Left lung (tissue), 10 donors: ENCODE results near the gene RNF4. TPM values are rescaled to one million over a fixed set of nuclear protein-coding genes. Genes with fewer than 3 reads are reported as not detected.
A peak's percentile ranks its signal among the peaks of the same experiment; 100 is the strongest.
"Not testable (repeated sequence)": the region's sequence is repeated elsewhere in the genome, so short reads cannot be mapped to it uniquely, and the experiment has no call there.

ENCODE experiments used
- ATAC-seq: fragments of 200-7000 bp; cut with Tn5 transposase; one replicate; pipeline ENCODE4 v1.9.1; 2020; ENCODE audit warnings: moderate library complexity
- DNase-seq, 4 donors: peaks; one replicate each; pipeline ENCODE4 v3.0.0-alpha.2; 2013 to 2020
- H3K27ac ChIP-seq, 2 donors: fragments of 200-600 bp; sonication (generic) in 1 of 2; one replicate each; pipeline versions ENCODE4 v1.5.0 to v1.8.0; 2020 to 2021
- H3K27me3 ChIP-seq, 2 donors: fragments of 200-600 bp; sonication (generic) in 1 of 2; one replicate each; pipeline versions ENCODE4 v1.5.0 to v1.8.0; 2020 to 2021
- H3K36me3 ChIP-seq, 2 donors: fragments of 200-600 bp; sonication (generic) in 1 of 2; one replicate each; pipeline versions ENCODE4 v1.5.0 to v1.8.0; 2020 to 2021
- H3K4me1 ChIP-seq, 2 donors: fragments of 200-600 bp; one replicate each; pipeline ENCODE4 v1.8.0; 2021
- H3K4me3 ChIP-seq, 2 donors: fragments of 200-600 bp; sonication (generic) in 1 of 2; one replicate each; pipeline versions ENCODE4 v1.5.0 to v1.8.0; 2020 to 2021; ENCODE audit warnings: mild to moderate bottlenecking in 1 of 2
- H3K9me3 ChIP-seq, 2 donors: fragments of 200-600 bp; sonication (generic) in 1 of 2; one replicate each; pipeline versions ENCODE4 v1.5.0 to v1.8.0; 2020 to 2021
- intact Hi-C, 2 donors: fragments of 100-400 bp; cut with DNase I; formaldehyde crosslinking; loops; one replicate each; pipeline versions ENCODE4 v1.11.2 to v1.14.2; 2022
- polyA plus RNA-seq, 6 donors: library from polyadenylated mRNA; unstranded; fragments of 120-200 nt; gene quantifications; one replicate each; pipeline ENCODE4 v1.2.1, GENCODE V29; 2013; ENCODE audit not compliant: insufficient read length in 6 of 6
- total RNA-seq, 2 donors: library from RNA; stranded (reverse); fragmentation: NEBNext Ultra II Directional; extraction: Animal tissue kit (Norgen Biotek cat#: 25700); gene quantifications; one replicate each; pipeline ENCODE4 v1.2.1, GENCODE V29; 2021
- TF ChIP-seq, protein P1 (sequence below), 2 donors: fragments of 200-600 bp; sonication (generic) in 1 of 2; IDR thresholded peaks; one replicate each; pipeline versions ENCODE4 v1.5.0 to v1.8.0; 2021; ENCODE audit warnings: antibody characterized with exemption in 2 of 2
- donor health status: DM: no; HTN: yes; CAD: no.
- donor health status: DM: no; HTN: no; CAD: no.

Gene RNF4
- total and polyA plus RNA-seq, 8 donors: 42.2 to 68.4 (median 62.7) TPM

DNA sequence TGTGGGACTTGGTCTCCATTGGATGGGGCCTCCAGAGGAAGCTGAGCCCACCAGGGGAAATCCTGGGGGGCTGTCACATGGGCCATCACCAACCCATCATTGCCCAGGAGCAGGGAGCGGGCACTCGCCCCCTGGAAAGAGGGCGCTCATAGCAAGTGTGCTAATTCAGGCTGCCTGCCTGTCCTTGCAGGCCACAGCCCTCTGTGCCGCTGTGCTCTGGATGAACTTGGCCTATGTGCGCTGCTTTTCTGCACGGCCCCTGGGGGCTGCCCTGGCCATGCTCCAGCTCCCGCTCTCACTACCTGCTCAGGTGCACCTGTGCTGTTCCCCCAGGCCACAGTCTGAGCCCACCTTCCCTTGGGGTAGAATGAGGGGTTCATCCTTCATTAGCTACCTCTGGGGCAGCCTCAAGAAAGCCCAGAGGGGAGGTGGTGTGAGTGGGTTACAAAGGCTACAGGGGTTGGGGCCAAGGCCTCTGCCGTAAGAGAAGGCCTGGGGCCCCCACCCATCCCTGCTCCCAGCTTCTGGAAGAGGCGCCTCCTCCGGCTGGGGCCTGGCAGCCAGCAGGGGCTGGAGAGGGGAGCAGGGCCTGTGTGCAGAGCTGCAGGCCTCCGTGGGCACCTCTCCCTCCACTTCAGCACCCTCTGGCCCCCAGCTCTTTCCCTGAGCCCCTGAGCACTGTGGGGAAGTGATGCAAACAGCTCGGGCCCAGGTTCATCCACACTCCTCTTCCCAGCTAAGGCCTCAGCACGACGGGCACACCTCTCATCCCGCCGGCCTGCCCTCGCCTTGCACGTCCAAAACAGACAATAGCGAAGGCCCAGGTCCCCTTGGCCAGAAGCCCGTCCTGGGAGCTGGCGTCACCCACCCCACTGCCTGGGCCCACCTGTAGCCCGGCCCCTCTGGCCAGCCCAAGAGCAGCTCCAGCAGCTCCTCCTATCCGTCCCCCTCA is 41.2 kb upstream of the RNF4 start:
- Histone ChIP-seq H3K4me3 (no peak overlapping the region), H3K4me1 (no peaks in the 10 kb centered on the region), H3K9me3 (no peaks in the 10 kb centered on the region), H3K27ac (no peak overlapping the region), H3K27me3 (peaks cover 0 to 5% of the 10 kb centered on the region in 2 donors), H3K36me3 (no peaks in the 10 kb centered on the region)
- TF ChIP-seq, protein P1, sequence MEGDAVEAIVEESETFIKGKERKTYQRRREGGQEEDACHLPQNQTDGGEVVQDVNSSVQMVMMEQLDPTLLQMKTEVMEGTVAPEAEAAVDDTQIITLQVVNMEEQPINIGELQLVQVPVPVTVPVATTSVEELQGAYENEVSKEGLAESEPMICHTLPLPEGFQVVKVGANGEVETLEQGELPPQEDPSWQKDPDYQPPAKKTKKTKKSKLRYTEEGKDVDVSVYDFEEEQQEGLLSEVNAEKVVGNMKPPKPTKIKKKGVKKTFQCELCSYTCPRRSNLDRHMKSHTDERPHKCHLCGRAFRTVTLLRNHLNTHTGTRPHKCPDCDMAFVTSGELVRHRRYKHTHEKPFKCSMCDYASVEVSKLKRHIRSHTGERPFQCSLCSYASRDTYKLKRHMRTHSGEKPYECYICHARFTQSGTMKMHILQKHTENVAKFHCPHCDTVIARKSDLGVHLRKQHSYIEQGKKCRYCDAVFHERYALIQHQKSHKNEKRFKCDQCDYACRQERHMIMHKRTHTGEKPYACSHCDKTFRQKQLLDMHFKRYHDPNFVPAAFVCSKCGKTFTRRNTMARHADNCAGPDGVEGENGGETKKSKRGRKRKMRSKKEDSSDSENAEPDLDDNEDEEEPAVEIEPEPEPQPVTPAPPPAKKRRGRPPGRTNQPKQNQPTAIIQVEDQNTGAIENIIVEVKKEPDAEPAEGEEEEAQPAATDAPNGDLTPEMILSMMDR (IDR thresholded peaks at IDR 0.05): no peak
- intact Hi-C loops: no loop called here
- DNase-seq: peak in 1 of 4 donors; percentile 32
- ATAC-seq: no peak

DNA sequence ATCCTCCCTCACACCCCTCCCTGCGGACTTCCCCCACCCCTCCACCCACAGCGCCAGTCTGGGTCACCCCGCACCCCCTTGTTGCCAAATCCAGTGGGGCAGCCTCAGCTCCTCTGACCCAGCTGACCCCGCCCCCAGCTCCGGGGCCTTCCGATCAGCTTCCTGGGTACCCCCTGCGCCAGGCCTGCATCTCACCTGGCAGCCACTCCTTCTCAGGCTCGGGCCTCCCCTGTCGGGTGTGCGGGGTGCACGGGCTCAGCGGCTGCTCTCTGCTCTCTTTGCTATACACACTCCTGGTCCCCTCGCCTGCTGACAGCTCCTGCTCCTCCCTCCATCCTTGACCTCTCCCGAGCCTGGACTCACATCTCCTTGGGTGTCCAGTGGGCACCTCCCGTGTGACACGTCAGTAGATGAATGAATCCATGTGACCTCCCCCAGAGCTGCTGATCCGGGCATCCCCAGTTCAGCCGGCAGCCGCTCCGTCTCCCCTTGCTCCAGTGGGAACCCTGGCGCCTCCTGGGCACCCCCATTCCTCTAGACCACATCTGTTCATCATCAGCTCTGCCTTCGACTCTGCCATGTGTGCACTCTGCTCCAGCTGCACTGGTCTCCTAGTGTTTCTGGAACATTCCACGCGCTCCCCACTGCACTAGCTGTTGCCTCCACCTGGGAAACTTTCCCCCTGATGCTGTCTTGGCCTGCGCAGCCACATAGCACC is 40.3 kb upstream of the RNF4 start:
- intact Hi-C loops: no loop called here
- peaks cover 0 to 4% of the 10 kb centered on the region in 2 donors for H3K27me3 ChIP-seq

DNA sequence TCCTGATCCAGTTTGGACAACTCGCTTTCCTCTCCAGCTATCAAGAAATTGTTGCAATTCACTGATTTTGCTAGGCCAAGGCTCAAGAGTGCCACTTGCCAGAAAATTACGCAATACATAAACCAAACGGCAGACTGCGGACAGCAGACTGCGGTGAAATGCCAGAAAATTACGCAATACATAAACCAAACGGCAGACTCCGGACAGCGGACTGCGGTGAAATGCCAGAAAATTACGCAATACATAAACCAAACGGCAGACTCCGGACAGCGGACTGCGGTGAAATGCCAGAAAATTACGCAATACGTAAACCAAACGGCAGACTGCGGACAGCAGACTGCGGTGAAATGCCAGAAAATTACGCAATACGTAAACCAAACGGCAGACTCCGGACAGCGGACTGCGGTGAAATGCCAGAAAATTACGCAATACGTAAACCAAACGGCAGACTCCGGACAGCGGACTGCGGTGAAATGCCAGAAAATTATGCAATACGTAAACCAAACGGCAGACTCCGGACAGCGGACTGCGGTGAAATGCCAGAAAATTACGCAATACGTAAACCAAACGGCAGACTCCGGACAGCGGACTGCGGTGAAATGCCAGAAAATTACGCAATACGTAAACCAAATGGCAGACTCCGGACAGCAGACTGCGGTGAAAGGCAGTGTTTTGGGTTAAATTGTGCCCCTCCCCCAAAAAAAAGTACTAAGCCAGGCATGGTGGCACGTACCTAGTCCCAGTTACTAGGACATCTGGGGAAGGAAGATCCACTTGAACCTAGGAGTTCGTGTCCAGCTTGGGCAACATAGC is 38.8 kb upstream of the RNF4 start:
- H3K4me3 ChIP-seq, H3K27me3 ChIP-seq, H3K36me3 ChIP-seq, DNase-seq, H3K4me1 ChIP-seq, ATAC-seq, H3K9me3 ChIP-seq, intact Hi-C loops: not testable (repeated sequence)
- H3K27ac ChIP-seq: peak overlapping the region in 1 of 2 donors; percentile 30

More for the DNA sequence above, 40.3 kb upstream of the RNF4 start:
- TF ChIP-seq, protein P1 (IDR thresholded peaks at IDR 0.05): no peak
- Histone ChIP-seq H3K9me3 (no peaks in the 10 kb centered on the region), H3K4me1 (no peaks in the 10 kb centered on the region), H3K4me3 (no peak overlapping the region), H3K36me3 (no peaks in the 10 kb centered on the region), H3K27ac (no peak overlapping the region)
- DNase-seq (peak in 1 of 4 donors; percentile 60), ATAC-seq (no peak)

DNA sequence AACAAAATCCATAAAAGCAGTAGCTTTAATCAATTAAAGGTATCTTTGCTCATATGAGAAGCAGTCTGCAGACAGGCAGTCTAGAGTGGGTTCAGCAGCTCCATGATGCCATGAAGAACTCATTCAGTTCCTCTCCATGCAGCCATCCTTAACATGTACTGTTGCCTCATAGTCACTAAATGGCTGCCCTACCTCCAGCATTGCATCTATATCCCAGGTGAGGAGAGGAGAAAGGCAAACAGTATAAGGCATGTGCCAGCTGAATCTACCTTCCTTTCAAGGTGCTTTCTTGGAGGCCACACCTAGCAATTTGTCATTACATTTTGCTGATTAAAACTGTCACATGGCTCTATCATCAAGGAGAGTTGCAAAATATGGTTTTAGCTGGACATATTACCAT is 36.9 kb upstream of the RNF4 start:
- Histone ChIP-seq H3K4me1 (no peaks in the 10 kb centered on the region), H3K4me3 (no peak overlapping the region), H3K27me3 (peaks cover 0 to 6% of the 10 kb centered on the region in 2 donors), H3K27ac (no peak overlapping the region), H3K36me3 (no peaks in the 10 kb centered on the region), H3K9me3 (no peaks in the 10 kb centered on the region)
- intact Hi-C loops: no loop called here
- TF ChIP-seq, protein P1 (IDR thresholded peaks at IDR 0.05): no peak
- DNase-seq (no peak), ATAC-seq (no peak)

DNA sequence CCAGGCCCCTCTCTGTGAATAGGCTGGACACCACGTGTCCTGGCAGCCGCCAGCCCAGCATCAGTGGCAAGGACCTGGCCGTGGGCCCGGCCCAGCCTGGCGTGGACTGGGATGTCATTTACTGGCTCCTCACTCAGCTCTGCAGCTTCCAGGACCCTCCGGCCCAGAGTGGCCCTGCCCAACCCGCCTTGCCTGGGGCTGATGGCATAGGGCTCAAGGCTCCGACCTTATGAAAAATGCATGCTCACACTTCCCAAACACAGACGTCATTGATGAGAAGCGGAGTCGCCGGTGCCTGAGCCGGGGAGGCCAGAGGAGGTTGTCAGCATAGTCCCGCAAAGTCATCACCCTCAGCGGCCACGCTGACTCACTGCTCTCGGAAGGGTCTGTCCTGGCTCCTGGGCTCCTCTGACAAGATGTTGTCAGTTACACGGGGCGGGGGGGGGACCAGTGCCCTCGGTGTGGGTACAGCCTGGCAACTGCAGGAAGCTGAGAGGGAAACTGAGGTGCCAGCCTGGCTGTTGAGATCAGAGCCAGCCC is 35.8 kb upstream of the RNF4 start:
- DNase-seq: no peak
- Histone ChIP-seq H3K9me3 (no peaks in the 10 kb centered on the region), H3K4me1 (no peaks in the 10 kb centered on the region), H3K36me3 (no peaks in the 10 kb centered on the region), H3K4me3 (no peak overlapping the region), H3K27ac (no peak overlapping the region), H3K27me3 (peaks cover 0 to 6% of the 10 kb centered on the region in 2 donors)
- TF ChIP-seq, protein P1 (IDR thresholded peaks at IDR 0.05): no peak
- intact Hi-C loops: no loop called here
- no peak for ATAC-seq
